Transverse colon (tissue), 4 donors: ENCODE results near the gene CFAP52. TPM values are rescaled to one million over a fixed set of nuclear protein-coding genes. Genes with fewer than 3 reads are reported as not detected.
A peak's percentile ranks its signal among the peaks of the same experiment; 100 is the strongest.
"Not testable (repeated sequence)": the region's sequence is repeated elsewhere in the genome, so short reads cannot be mapped to it uniquely, and the experiment has no call there.

Experiments
- DNase-seq: peaks from one replicate; pipeline ENCODE4 v3.0.0-alpha.2; 2019
- H3K27ac ChIP-seq, 4 donors: fragments of 200-600 bp; sonication (generic); 2 replicates each; pipeline ENCODE4 v1.5.1; 2016 to 2018; ENCODE audit warnings: inconsistent platforms in 4 of 4
- H3K27me3 ChIP-seq: fragments of 200-600 bp; sonication (generic); 2 replicates; pipeline ENCODE4 v1.5.1; 2017; ENCODE audit warnings: inconsistent platforms
- H3K36me3 ChIP-seq, 4 donors: fragments of 200-600 bp; sonication (generic); 2 replicates each; pipeline ENCODE4 v1.5.1; 2017 to 2019; ENCODE audit warnings: inconsistent platforms in 4 of 4
- H3K4me1 ChIP-seq, 4 donors: fragments of 200-600 bp; sonication (generic); 2 replicates each; pipeline ENCODE4 v1.5.1; 2017 to 2020; ENCODE audit warnings: inconsistent platforms in 4 of 4
- H3K4me3 ChIP-seq, 4 donors: fragments of 200-600 bp; sonication (generic); 1 replicate in 1 of 4; 2 replicates in 3 of 4; pipeline versions ENCODE4 v1.5.1 to v1.6.1; 2017 to 2019; ENCODE audit warnings: inconsistent platforms in 4 of 4
- H3K9me3 ChIP-seq, 2 donors: fragments of 200-600 bp; sonication (generic); 2 replicates each; pipeline ENCODE4 v1.5.1; 2017 to 2019; ENCODE audit warnings: inconsistent platforms in 2 of 2
- EP300 ChIP-seq: sonication (generic); formaldehyde crosslinking; IDR thresholded peaks from one replicate; pipeline ENCODE4 v1.6.1; 2017; ENCODE audit warnings: antibody characterized with exemption, low read depth
- POLR2A ChIP-seq: fragments of 450-650 bp; IDR thresholded peaks from one replicate; pipeline ENCODE4 v1.6.1; 2016; ENCODE audit warnings: antibody characterized with exemption, mild to moderate bottlenecking, moderate library complexity
- POLR2AphosphoS5 ChIP-seq, 3 donors: sonication (generic); formaldehyde crosslinking; IDR thresholded peaks; one replicate each; pipeline ENCODE4 v1.6.1; 2016; ENCODE audit warnings: antibody characterized with exemption in 3 of 3
- WGBS, 2 donors: methylation state at CpG; one replicate each; pipeline ENCODE4 v1.1.5; 2018; ENCODE audit warnings: low coverage in 1 of 2; 5-methylcytosine and 5-hydroxymethylcytosine counted together
- in situ Hi-C, 4 donors: fragments of 200-750 bp; cut with MboI; loops; one replicate each; pipeline versions ENCODE4 v1.15.0 to v1.15.1; 2017; ENCODE audit warnings: low sequenced_read_pairs in 3 of 4, low pct_ligation_motif_present in 1 of 4, low pct_unique_long_range_greater_than_20kb in 1 of 4
- intact Hi-C: fragments of 100-400 bp; cut with DNase I; formaldehyde crosslinking; loops from one replicate; pipeline ENCODE4 v1.15.1; 2023; ENCODE audit warnings: low total_unique reads
- total RNA-seq, 4 donors: library from RNA; depleted of rRNA; stranded (reverse); fragments of >200 nt; gene quantifications; one replicate each; pipeline ENCODE4 v1.1.0, GENCODE V29; 2016
- TF ChIP-seq, protein P1 (sequence below), 5 experiments: fragments of 200-600 bp in 3 of 5; fragments of 450-650 bp in 2 of 5; sonication (generic) in 3 of 5; IDR thresholded peaks; 1 replicate in 2 of 5; 2 replicates in 3 of 5; pipeline ENCODE4 v1.5.1; 2016 to 2017; ENCODE audit warnings: antibody characterized with exemption in 5 of 5, inconsistent platforms in 3 of 5, mild to moderate bottlenecking in 2 of 5, moderate library complexity in 1 of 5

The CFAP52 gene
- total RNA-seq, 4 donors from 2014 or later, result not detected

DNA sequence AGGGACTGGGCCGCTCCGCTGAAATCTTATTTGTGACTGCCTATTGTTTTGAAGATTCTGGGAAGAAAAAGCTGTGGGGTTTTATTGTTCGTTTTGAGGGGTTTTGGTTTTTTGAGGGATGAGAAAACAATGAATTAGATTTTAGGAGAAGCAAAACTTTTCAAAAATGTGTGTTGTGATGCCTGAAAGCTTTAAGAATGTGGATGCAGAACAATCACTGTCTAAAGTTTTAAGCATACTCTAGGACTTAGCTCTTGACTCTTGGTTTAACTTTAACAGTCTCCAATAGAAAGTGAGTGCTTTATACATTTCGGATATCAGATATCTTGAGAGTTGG, 899 bp downstream of the CFAP52 start:
- no peaks in the 10 kb centered on the region for H3K9me3 ChIP-seq
- TF ChIP-seq, protein P1, sequence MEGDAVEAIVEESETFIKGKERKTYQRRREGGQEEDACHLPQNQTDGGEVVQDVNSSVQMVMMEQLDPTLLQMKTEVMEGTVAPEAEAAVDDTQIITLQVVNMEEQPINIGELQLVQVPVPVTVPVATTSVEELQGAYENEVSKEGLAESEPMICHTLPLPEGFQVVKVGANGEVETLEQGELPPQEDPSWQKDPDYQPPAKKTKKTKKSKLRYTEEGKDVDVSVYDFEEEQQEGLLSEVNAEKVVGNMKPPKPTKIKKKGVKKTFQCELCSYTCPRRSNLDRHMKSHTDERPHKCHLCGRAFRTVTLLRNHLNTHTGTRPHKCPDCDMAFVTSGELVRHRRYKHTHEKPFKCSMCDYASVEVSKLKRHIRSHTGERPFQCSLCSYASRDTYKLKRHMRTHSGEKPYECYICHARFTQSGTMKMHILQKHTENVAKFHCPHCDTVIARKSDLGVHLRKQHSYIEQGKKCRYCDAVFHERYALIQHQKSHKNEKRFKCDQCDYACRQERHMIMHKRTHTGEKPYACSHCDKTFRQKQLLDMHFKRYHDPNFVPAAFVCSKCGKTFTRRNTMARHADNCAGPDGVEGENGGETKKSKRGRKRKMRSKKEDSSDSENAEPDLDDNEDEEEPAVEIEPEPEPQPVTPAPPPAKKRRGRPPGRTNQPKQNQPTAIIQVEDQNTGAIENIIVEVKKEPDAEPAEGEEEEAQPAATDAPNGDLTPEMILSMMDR (IDR thresholded peaks at IDR 0.05), result no peak
- TF ChIP-seq POLR2A (no peak), POLR2AphosphoS5 (IDR thresholded peaks at IDR 0.05) (no peak), EP300 (no peak)
- intact Hi-C loops (no loop called here), in situ Hi-C loops (no loop called here)
- H3K4me3 ChIP-seq, result no peak overlapping the region
- peak overlapping the region in 2 of 4 donors; percentile 60 to 71 for H3K27ac ChIP-seq
- no peak for DNase-seq
- H3K4me1 ChIP-seq, result peaks cover 7 to 22% (median 16%) of the 10 kb centered on the region in 4 donors
- H3K27me3 ChIP-seq, result no peaks in the 10 kb centered on the region
- WGBS, 2 donors, result 0 to 9% methylated on average over 1 to 4 of the region's 4 CpGs
- no peaks in the 10 kb centered on the region for H3K36me3 ChIP-seq

DNA sequence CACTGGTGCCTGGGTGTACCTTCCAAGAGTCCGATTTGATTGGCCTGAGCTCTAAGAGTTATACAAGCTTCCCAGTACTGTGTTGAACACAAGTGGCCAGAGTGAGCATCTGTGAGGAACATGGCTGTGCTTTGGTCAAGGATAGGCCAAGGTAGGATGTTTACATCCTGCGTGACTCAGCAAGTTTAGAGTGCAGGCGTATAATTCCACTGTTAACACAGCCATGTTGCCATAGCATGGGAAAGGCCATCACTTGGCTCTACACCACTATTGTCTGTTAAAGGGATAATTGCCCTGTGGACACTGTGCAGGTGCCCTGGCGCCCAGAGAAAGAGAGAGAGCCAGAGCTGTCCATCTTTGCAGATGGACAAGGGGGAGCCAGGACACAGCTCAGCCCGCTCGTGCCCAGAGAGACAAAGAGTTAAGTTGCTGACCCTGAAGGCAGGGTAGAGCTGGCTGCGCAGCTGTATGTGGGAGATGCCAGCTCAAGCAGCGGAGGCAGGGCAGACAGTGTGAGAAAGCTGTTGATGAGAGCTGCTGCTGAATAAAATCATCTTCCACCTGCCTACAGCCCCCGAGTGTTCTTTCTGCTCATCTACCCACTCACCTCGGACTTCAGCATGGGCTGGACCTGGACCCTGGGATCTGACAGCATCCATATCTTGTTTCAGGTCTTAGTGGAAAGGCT, 11.7 kb downstream of the CFAP52 start:
- no peak overlapping the region for H3K27ac ChIP-seq
- no peaks in the 10 kb centered on the region for H3K9me3 ChIP-seq
- no peak for DNase-seq
- TF ChIP-seq POLR2AphosphoS5 (IDR thresholded peaks at IDR 0.05) (no peak), POLR2A (no peak), EP300 (no peak)
- TF ChIP-seq, protein P1 (IDR thresholded peaks at IDR 0.05), result no peak
- no peaks in the 10 kb centered on the region for H3K36me3 ChIP-seq
- 82 to 89% methylated on average over 2 to 10 of the region's 10 CpGs for WGBS, 2 donors
- intact Hi-C loops, result no loop called here
- in situ Hi-C loops, result no loop called here
- no peaks in the 10 kb centered on the region for H3K4me1 ChIP-seq
- H3K4me3 ChIP-seq, result no peak overlapping the region
- H3K27me3 ChIP-seq, result no peaks in the 10 kb centered on the region

DNA sequence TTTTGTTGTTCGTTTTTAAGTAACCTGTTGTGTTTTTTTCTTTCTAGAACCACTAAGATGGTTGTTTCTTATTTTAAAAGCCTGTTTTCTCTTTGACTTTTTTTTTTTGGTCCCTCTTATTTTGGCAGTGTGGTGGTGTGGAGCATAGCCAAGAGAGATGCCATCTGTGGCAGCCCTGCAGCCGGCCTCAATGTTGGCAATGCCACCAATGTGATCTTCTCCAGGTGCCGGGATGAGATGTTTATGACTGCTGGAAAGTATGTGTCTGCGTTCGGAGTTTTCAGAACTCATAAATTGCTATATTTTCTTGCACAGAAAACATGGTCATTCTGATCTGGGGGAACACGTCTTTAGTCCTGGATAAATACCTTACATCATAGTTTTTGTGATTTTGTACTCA, 17.6 kb downstream of the CFAP52 start:
- intact Hi-C loops, result no loop called here
- in situ Hi-C loops, result no loop called here
- Histone ChIP-seq H3K27me3 (no peaks in the 10 kb centered on the region), H3K9me3 (no peaks in the 10 kb centered on the region), H3K36me3 (no peaks in the 10 kb centered on the region), H3K4me3 (no peak overlapping the region), H3K4me1 (no peaks in the 10 kb centered on the region), H3K27ac (no peak overlapping the region)
- TF ChIP-seq EP300 (no peak), POLR2A (no peak), POLR2AphosphoS5 (IDR thresholded peaks at IDR 0.05) (no peak)
- TF ChIP-seq, protein P1 (IDR thresholded peaks at IDR 0.05), result no peak
- 55 to 68% methylated on average over 5 to 6 of the region's 6 CpGs for WGBS, 2 donors
- no peak for DNase-seq

DNA sequence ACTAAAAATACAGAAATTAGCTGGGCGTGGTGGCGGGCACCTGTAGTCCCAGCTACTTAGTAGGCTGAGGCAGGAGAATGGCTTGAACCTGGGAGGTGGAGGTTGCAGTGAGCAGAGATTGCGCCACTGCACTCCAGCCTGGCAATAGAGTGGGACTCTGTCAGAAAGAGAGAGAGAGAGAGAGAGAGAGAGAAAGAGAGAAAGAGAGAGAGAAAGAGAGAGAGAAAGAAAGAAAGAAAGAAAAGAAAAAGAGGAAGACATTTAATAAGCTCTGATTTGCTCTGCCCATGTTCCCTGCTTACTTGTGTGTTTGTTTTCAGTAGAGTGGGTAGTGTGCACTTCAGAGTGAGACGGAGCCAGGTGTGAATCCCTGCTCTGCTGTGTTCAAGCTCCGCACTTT, 21.2 kb downstream of the CFAP52 start:
- in situ Hi-C loops, H3K4me3 ChIP-seq: not testable (repeated sequence)

DNA sequence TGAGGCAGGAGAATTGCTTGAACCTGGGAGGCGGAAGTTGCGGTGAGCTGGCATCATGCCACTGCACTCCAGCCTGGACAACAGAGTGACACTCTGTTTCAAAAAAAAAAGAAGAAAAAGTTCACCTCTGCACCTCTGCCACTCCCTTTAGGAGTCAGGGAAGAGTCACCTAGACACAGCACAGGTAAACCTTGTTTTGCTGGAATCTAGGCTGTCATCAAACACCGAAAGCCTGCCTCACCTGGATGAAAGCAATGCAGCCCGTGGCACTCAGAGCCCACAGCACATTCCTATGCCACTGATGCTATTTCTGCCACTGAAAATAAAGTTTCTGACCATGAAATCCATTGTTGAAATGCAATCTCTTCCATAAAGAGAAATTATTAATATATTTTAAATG, 22.2 kb downstream of the CFAP52 start:
- no peaks in the 10 kb centered on the region for H3K4me1 ChIP-seq
- H3K27ac ChIP-seq, result no peak overlapping the region
- no peaks in the 10 kb centered on the region for H3K27me3 ChIP-seq
- DNase-seq, result no peak
- in situ Hi-C loops (no loop called here), intact Hi-C loops (no loop called here)
- H3K9me3 ChIP-seq, result no peaks in the 10 kb centered on the region
- TF ChIP-seq POLR2AphosphoS5 (IDR thresholded peaks at IDR 0.05), result no peak
- TF ChIP-seq POLR2A, result no peak
- TF ChIP-seq, protein P1 (IDR thresholded peaks at IDR 0.05), result no peak
- TF ChIP-seq EP300, result no peak
- WGBS, 2 donors, result 79 to 90% methylated on average over 2 to 4 of the region's 4 CpGs
- H3K36me3 ChIP-seq, result no peaks in the 10 kb centered on the region
- H3K4me3 ChIP-seq, result no peak overlapping the region

More for the DNA sequence above, 21.2 kb downstream of the CFAP52 start:
- H3K9me3 ChIP-seq, intact Hi-C loops, H3K36me3 ChIP-seq, DNase-seq, H3K27ac ChIP-seq, H3K4me1 ChIP-seq, H3K27me3 ChIP-seq: not testable (repeated sequence)
- 89 to 91% methylated on average over 5 of the region's 5 CpGs for WGBS, 2 donors

DNA sequence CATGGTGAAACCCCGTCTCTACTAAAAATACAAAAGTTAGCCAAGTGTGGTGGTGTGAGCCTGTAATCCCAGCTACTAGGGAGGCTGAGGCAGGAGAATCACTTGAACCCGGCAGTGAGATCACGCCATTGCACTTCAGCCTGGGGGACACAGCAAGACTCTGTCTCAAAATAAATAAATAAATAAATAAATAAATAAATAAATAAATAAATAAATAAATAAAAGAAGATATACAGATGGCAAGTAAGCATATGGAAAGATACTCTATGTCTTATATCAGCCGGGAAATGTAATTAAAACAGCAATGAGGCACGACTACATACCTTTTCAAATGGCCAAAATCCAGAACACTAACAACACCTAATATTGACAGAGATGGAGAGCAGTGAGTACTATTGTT, 28.1 kb downstream of the CFAP52 start:
- H3K9me3 ChIP-seq, H3K36me3 ChIP-seq, DNase-seq, H3K27ac ChIP-seq, H3K27me3 ChIP-seq, H3K4me1 ChIP-seq, in situ Hi-C loops, intact Hi-C loops, H3K4me3 ChIP-seq: not testable (repeated sequence)
- 80 to 91% methylated on average over 4 to 5 of the region's 5 CpGs for WGBS, 2 donors
